SU-DHL-6 (cell line): ENCODE data around the gene BCKDK.
"Not testable (repeated sequence)": the region's sequence is repeated elsewhere in the genome, so short reads cannot be mapped to it uniquely, and the experiment has no call there.

Source experiments
- H2AFZ ChIP-seq: fragments of 200-600 bp; sonication (generic); 2 replicates; pipeline ENCODE4 v1.6.1; 2014; ENCODE audit warnings: low read depth, mild to moderate bottlenecking, moderate library complexity, mixed read lengths, antibody characterized with exemption, low read length; ENCODE audit not compliant: severe bottlenecking
- H3F3A ChIP-seq: fragments of 200-600 bp; shearing (Covaris generic); 2 replicates; pipeline ENCODE4 v1.6.0; 2016; ENCODE audit warnings: antibody characterized with exemption, mild to moderate bottlenecking; ENCODE audit not compliant: insufficient read depth
- H3K27ac ChIP-seq: fragments of 200-600 bp; sonication (generic); 2 replicates; pipeline ENCODE4 v1.5.1; 2016; ENCODE audit warnings: low read depth, mild to moderate bottlenecking, low read length, moderate library complexity, mixed read lengths
- H3K27me3 ChIP-seq: fragments of 200-600 bp; sonication (generic), shearing (Covaris generic); 2 replicates; pipeline ENCODE4 v1.6.0; 2014; ENCODE audit warnings: mild to moderate bottlenecking, low read length
- H3K36me3 ChIP-seq: fragments of 200-600 bp; sonication (generic); 2 replicates; pipeline ENCODE4 v1.6.1; 2014; ENCODE audit warnings: mild to moderate bottlenecking, low read length, mixed read lengths
- H3K4me2 ChIP-seq: fragments of 300-600, 200-600 bp; shearing (Covaris generic), sonication (generic); 2 replicates; pipeline ENCODE4 v1.6.0; 2014; ENCODE audit warnings: low read length, low read depth, mild to moderate bottlenecking; ENCODE audit not compliant: poor library complexity, severe bottlenecking
- H3K4me3 ChIP-seq: fragments of 200-600 bp; sonication (generic); 2 replicates; pipeline ENCODE4 v1.5.1; 2014; ENCODE audit warnings: antibody characterized with exemption, low read length, mild to moderate bottlenecking, mixed read lengths; ENCODE audit not compliant: insufficient read depth, poor library complexity, severe bottlenecking
- H3K79me2 ChIP-seq: fragments of 200-600 bp; sonication (generic); 2 replicates; pipeline ENCODE4 v1.6.1; 2014; ENCODE audit warnings: mild to moderate bottlenecking, low read length, moderate library complexity; ENCODE audit not compliant: insufficient read depth
- H3K9ac ChIP-seq: fragments of 200-600 bp; sonication (generic); 2 replicates; pipeline ENCODE4 v1.7.0; 2014; ENCODE audit warnings: mild to moderate bottlenecking, low read length
- H3K9me2 ChIP-seq: fragments of 200-600 bp; sonication (generic); replicated peaks from 2 replicates; pipeline ENCODE4 v1.6.1; 2014; ENCODE audit warnings: low read length; ENCODE audit not compliant: insufficient read depth
- H3K9me3 ChIP-seq: fragments of 200-600 bp; sonication (generic); 2 replicates; pipeline ENCODE4 v1.6.1; 2014; ENCODE audit warnings: low read length, mixed read lengths; ENCODE audit not compliant: insufficient read depth
- H4K20me1 ChIP-seq: fragments of 200-600 bp; sonication (generic); 2 replicates; pipeline ENCODE4 v1.6.1; 2014; ENCODE audit warnings: low read depth, mild to moderate bottlenecking, antibody characterized with exemption, low read length, moderate library complexity, mixed read lengths
- CTCF ChIP-seq: fragments of 200-600 bp; sonication (generic); IDR thresholded peaks from one replicate; pipeline ENCODE4 v1.5.1; 2017; ENCODE audit warnings: antibody characterized with exemption, mild to moderate bottlenecking, low read length, moderate library complexity; ENCODE audit not compliant: insufficient read depth, poor library complexity, severe bottlenecking
- EZH2phosphoT487 ChIP-seq: fragments of 200-600 bp; sonication (generic), shearing (Covaris generic); conservative IDR thresholded peaks from 2 replicates; pipeline ENCODE4 v1.6.1; 2018; ENCODE audit warnings: mild to moderate bottlenecking, antibody characterized with exemption, low read length, moderate library complexity, mixed read lengths

The BCKDK gene

GRCh38 chr16:31094424-31095120 lies 13.6 kb upstream of the BCKDK start, which contains the start of gene VKORC1:
Gene VKORC1, minus strand, starts transcription at chr16:31094797. Its CDS starts 68 bp downstream, at chr16:31094729.
- H3K4me2 ChIP-seq = peak within 1 kb of the TSS; percentile 72
- peak within 1 kb of the TSS; percentile 98 for H2AFZ ChIP-seq
- H3K36me3 ChIP-seq = no peaks in the 10 kb centered on the region
- no peaks in the 10 kb centered on the region for H3K27me3 ChIP-seq
- peaks cover 2% of the 10 kb centered on the region; the same call in 1 of the 2 replicates for H4K20me1 ChIP-seq
- peak within 1 kb of the TSS; percentile 76 for H3K27ac ChIP-seq
- peak within 1 kb of the TSS; percentile 82 for H3K4me3 ChIP-seq
- H3F3A ChIP-seq = peaks cover 10% of the 10 kb centered on the region
- TF ChIP-seq EZH2phosphoT487 (no peak), CTCF (no peak)
- no peaks in the 10 kb centered on the region for H3K9me3 ChIP-seq
- peaks cover 20% of the 10 kb centered on the region for H3K79me2 ChIP-seq
- no peaks in the 10 kb centered on the region for H3K9me2 ChIP-seq
- peak within 1 kb of the TSS; percentile 73 for H3K9ac ChIP-seq

GRCh38 chr16:31099860-31100638 lies 8.1 kb upstream of the BCKDK start:
- H2AFZ ChIP-seq = no peak overlapping the region
- peaks cover 4% of the 10 kb centered on the region; the same call in 1 of the 2 replicates for H3F3A ChIP-seq
- H3K27me3 ChIP-seq = no peaks in the 10 kb centered on the region

GRCh38 chr16:31100876-31101641 lies 7.1 kb upstream of the BCKDK start:
- not testable (repeated sequence) for H3F3A ChIP-seq, H3K9me2 ChIP-seq

More at GRCh38 chr16:31099860-31100638, 8.1 kb upstream of the BCKDK start:
- no peaks in the 10 kb centered on the region for H4K20me1 ChIP-seq
- no peak overlapping the region for H3K4me2 ChIP-seq
- no peaks in the 10 kb centered on the region for H3K79me2 ChIP-seq
- no peaks in the 10 kb centered on the region for H3K9me3 ChIP-seq
- H3K9me2 ChIP-seq = no peaks in the 10 kb centered on the region
- H3K4me3 ChIP-seq = no peak overlapping the region
- TF ChIP-seq EZH2phosphoT487 = no peak
- no peak for TF ChIP-seq CTCF
- no peaks in the 10 kb centered on the region for H3K36me3 ChIP-seq
- no peak overlapping the region for H3K27ac ChIP-seq
- H3K9ac ChIP-seq = no peak overlapping the region

More at GRCh38 chr16:31100876-31101641, 7.1 kb upstream of the BCKDK start:
- not testable (repeated sequence) for H3K27ac ChIP-seq, H4K20me1 ChIP-seq, H3K4me3 ChIP-seq, H3K4me2 ChIP-seq, H2AFZ ChIP-seq, H3K36me3 ChIP-seq, H3K9ac ChIP-seq, H3K79me2 ChIP-seq, H3K27me3 ChIP-seq, H3K9me3 ChIP-seq
